CD4-positive, alpha-beta T cell (primary cell): ENCODE results near the gene CTDSP2. TPM values are rescaled to one million over a fixed set of nuclear protein-coding genes. Genes with fewer than 3 reads are reported as not detected.

Source experiments
- ATAC-seq: fragments of 200-7000 bp; cut with Tn5 transposase; one replicate; pipeline ENCODE4 v1.10.0; 2022; ENCODE audit warnings: mild to moderate bottlenecking; ENCODE audit not compliant: poor library complexity
- CTCF ChIA-PET: fragments of 350-600 bp; sonication (Branson Sonifier 250); formaldehyde crosslinking; loops from one replicate; lab custom pipeline; 2021; ENCODE audit warnings: antibody characterized with exemption, inconsistent platforms; lab: Charles Lee
- POLR2A ChIA-PET: fragments of 350-600 bp; sonication (Branson Sonifier 250); formaldehyde crosslinking; loops from one replicate; lab custom pipeline; 2021; ENCODE audit warnings: antibody characterized with exemption, inconsistent platforms; lab: Charles Lee
- DNase-seq, 14 experiments: peaks; one replicate each; pipeline ENCODE4 v3.0.0-alpha.2; 2013 to 2020; ENCODE audit warnings: mixed read lengths in 2 of 14
- H3K27ac ChIP-seq, 2 donors: one replicate each; pipeline versions ENCODE4 v1.5.1 to v1.7.0; 2013; ENCODE audit warnings: low read length in 2 of 2, low read depth in 1 of 2, mild to moderate bottlenecking in 1 of 2
- H3K27me3 ChIP-seq, 2 experiments: 1 replicate in 1 of 2; 2 replicates in 1 of 2; pipeline versions ENCODE4 v1.6.1 to v1.7.0; 2013; ENCODE audit warnings: low read length in 2 of 2, control low read depth in 1 of 2, mild to moderate bottlenecking in 1 of 2, moderate library complexity in 1 of 2; ENCODE audit not compliant: insufficient read depth in 2 of 2, control insufficient read depth in 1 of 2
- H3K36me3 ChIP-seq: one replicate; pipeline ENCODE4 v1.6.1; 2013; ENCODE audit warnings: low read length, control low read depth; ENCODE audit not compliant: insufficient read depth
- H3K4me1 ChIP-seq: one replicate; pipeline ENCODE4 v1.6.1; 2013; ENCODE audit warnings: low read length, control low read depth; ENCODE audit not compliant: insufficient read depth
- H3K4me3 ChIP-seq: one replicate; pipeline ENCODE4 v1.5.1; 2013; ENCODE audit warnings: mild to moderate bottlenecking, low read length, moderate library complexity
- H3K9me3 ChIP-seq, 2 experiments: 1 replicate in 1 of 2; 2 replicates in 1 of 2; pipeline versions ENCODE4 v1.6.1 to v1.7.0; 2013; ENCODE audit warnings: low read length in 2 of 2, mild to moderate bottlenecking in 2 of 2, control low read depth in 1 of 2, moderate library complexity in 1 of 2; ENCODE audit not compliant: control insufficient read depth in 1 of 2, insufficient read depth in 1 of 2
- H3K27ac Mint-ChIP-seq: one replicate; pipeline ENCODE4 v1.8.0; 2020; ENCODE audit warnings: mixed read lengths
- H3K27me3 Mint-ChIP-seq: one replicate; pipeline ENCODE4 v1.8.0; 2021; ENCODE audit warnings: mixed read lengths
- H3K36me3 Mint-ChIP-seq: one replicate; pipeline ENCODE4 v1.8.0; 2021; ENCODE audit warnings: low read depth, mixed read lengths
- H3K4me1 Mint-ChIP-seq: one replicate; pipeline ENCODE4 v1.8.0; 2021; ENCODE audit warnings: low read depth, mixed read lengths
- H3K4me3 Mint-ChIP-seq: one replicate; pipeline ENCODE4 v1.8.0; 2020; ENCODE audit warnings: mild to moderate bottlenecking, mixed read lengths
- H3K9me3 Mint-ChIP-seq: one replicate; pipeline ENCODE4 v1.8.0; 2020; ENCODE audit warnings: mixed read lengths
- CTCF ChIP-seq: fragments of 200-600 bp; IDR thresholded peaks from one replicate; pipeline ENCODE4 v1.8.0; 2022; ENCODE audit warnings: antibody characterized with exemption, mild to moderate bottlenecking
- intact Hi-C, 2 experiments: fragments of 100-400 bp; cut with DNase I in 1 of 2; cut with micrococcal nuclease in 1 of 2; formaldehyde crosslinking; loops; one replicate each; pipeline versions ENCODE4 v1.15.1 to v1.9.0; 2023 to 2025; cut with DNase I, micrococcal nuclease
- total RNA-seq, 174 experiments: library from RNA in 2 of 174; stranded (reverse) in 2 of 174; gene quantifications; one replicate each; pipeline ENCODE4 v1.2.3 and lab custom pipeline; 2021 to 2026

Gene CTDSP2
- total RNA-seq, 2 experiments from 2014 or later = 86.2 to 86.4 TPM

GRCh38 chr12:57837864-57838562, 8.5 kb downstream of the CTDSP2 start:
- H3K36me3 ChIP-seq = peaks cover 14% of the 10 kb centered on the region
- Mint-ChIP-seq H3K27ac (peak overlapping the region; percentile 92), H3K4me1 (peaks cover 98% of the 10 kb centered on the region), H3K27me3 (no peaks in the 10 kb centered on the region), H3K36me3 (peaks cover 9% of the 10 kb centered on the region), H3K4me3 (peak overlapping the region; percentile 68), H3K9me3 (no peaks in the 10 kb centered on the region)
- no peak overlapping the region for H3K4me3 ChIP-seq
- H3K4me1 ChIP-seq = peaks cover 97% of the 10 kb centered on the region
- ChIA-PET CTCF (interaction anchor here (2.3 to 2.9 kb wide), 2 partner anchors 9 to 67 kb away, joined by 8 to 9 read pairs; partner anchors contain the start of gene CTDSP2), POLR2A (interaction anchor here (0.8 to 4.6 kb wide), 8 partner anchors 8 to 96 kb away, joined by 3 to 47 read pairs (median 4); partner anchors contain the start of genes CTDSP2 and EEF1AKMT3)
- no peak for TF ChIP-seq CTCF
- intact Hi-C loops = no loop called here
- H3K27me3 ChIP-seq = no peaks in the 10 kb centered on the region
- peak overlapping the region; percentile 55 to 74 for H3K27ac ChIP-seq
- H3K9me3 ChIP-seq = no peaks in the 10 kb centered on the region
- DNase-seq = peak in 5 of 14 experiments; percentile 23 to 66 (median 36)
- peak; percentile 72 for ATAC-seq

- peak overlapping the region; percentile 92 for H3K27ac Mint-ChIP-seq
- peak overlapping the region; percentile 31 for H3K4me3 ChIP-seq
- peaks cover 14% of the 10 kb centered on the region for H3K36me3 ChIP-seq
- H3K9me3 ChIP-seq = no peaks in the 10 kb centered on the region
- TF ChIP-seq CTCF = no peak
- intact Hi-C loops = no loop called here
- no peaks in the 10 kb centered on the region for H3K9me3 Mint-ChIP-seq
- no peaks in the 10 kb centered on the region for H3K27me3 Mint-ChIP-seq
- ATAC-seq (peak; percentile 15), DNase-seq (peak in 6 of 14 experiments; percentile 26 to 73 (median 54))
- H3K4me1 Mint-ChIP-seq = peaks cover 98% of the 10 kb centered on the region
- H3K4me3 Mint-ChIP-seq = peak overlapping the region; percentile 74
- H3K36me3 Mint-ChIP-seq = peaks cover 1% of the 10 kb centered on the region
- ChIA-PET CTCF (interaction anchor here (1.6 to 2.9 kb wide), 2 partner anchors 11 to 80 kb away, joined by 4 to 9 read pairs; partner anchors contain the start of gene CTDSP2), POLR2A (interaction anchor here (0.6 to 4.6 kb wide), 8 partner anchors 10 to 95 kb away, joined by 3 to 47 read pairs (median 4); partner anchors contain the start of genes CTDSP2 and EEF1AKMT3)
- peak overlapping the region; percentile 71 to 79 for H3K27ac ChIP-seq
- peaks cover 99% of the 10 kb centered on the region for H3K4me1 ChIP-seq
- H3K27me3 ChIP-seq = no peaks in the 10 kb centered on the region
These were observed 9.8 kb downstream of the CTDSP2 start for GRCh38 chr12:57836442-57837375.
